SJSA1 (cell line): ENCODE data around the gene SDK2. TPM values are rescaled to one million over a fixed set of nuclear protein-coding genes. Genes with fewer than 3 reads are reported as not detected.

Experiments
- DNase-seq, 2 experiments: peaks; one replicate each; pipeline ENCODE4 v3.0.0-alpha.2; 2015 to 2020; ENCODE audit warnings: low spot score in 2 of 2, low read depth in 1 of 2
- H3K27ac ChIP-seq: fragments of 250-450 bp; sonication (Bioruptor Pico); 2 replicates; pipeline ENCODE4 v1.5.1; 2020; ENCODE audit warnings: mild to moderate bottlenecking, moderate library complexity
- H3K27me3 ChIP-seq: fragments of 250-450 bp; sonication (Bioruptor Pico); replicated peaks from 2 replicates; pipeline ENCODE4 v1.5.1; 2020; ENCODE audit warnings: mild to moderate bottlenecking, moderate library complexity
- H3K36me3 ChIP-seq: fragments of 250-450 bp; sonication (Bioruptor Pico); 2 replicates; pipeline ENCODE4 v1.5.1; 2020; ENCODE audit warnings: mild to moderate bottlenecking
- H3K4me1 ChIP-seq: fragments of 250-450 bp; sonication (Bioruptor Pico); replicated peaks from 2 replicates; pipeline ENCODE4 v1.6.1; 2021; ENCODE audit warnings: mild to moderate bottlenecking
- H3K4me3 ChIP-seq: fragments of 250-450 bp; sonication (Bioruptor Pico); 2 replicates; pipeline ENCODE4 v1.5.1; 2020; ENCODE audit warnings: mild to moderate bottlenecking
- H3K9me3 ChIP-seq: fragments of 250-450 bp; sonication (Bioruptor Pico); replicated peaks from 2 replicates; pipeline ENCODE4 v1.5.1; 2020; ENCODE audit warnings: mild to moderate bottlenecking
- total RNA-seq: library from RNA; depleted of rRNA; stranded (reverse); fragments of >200 nt; shearing (Covaris generic); gene quantifications from 2 replicates; pipeline ENCODE4 v1.2.3, GENCODE V29; 2014

Gene SDK2
- total RNA-seq, 1 experiment from 2014 or later = 0.05 TPM

DNA sequence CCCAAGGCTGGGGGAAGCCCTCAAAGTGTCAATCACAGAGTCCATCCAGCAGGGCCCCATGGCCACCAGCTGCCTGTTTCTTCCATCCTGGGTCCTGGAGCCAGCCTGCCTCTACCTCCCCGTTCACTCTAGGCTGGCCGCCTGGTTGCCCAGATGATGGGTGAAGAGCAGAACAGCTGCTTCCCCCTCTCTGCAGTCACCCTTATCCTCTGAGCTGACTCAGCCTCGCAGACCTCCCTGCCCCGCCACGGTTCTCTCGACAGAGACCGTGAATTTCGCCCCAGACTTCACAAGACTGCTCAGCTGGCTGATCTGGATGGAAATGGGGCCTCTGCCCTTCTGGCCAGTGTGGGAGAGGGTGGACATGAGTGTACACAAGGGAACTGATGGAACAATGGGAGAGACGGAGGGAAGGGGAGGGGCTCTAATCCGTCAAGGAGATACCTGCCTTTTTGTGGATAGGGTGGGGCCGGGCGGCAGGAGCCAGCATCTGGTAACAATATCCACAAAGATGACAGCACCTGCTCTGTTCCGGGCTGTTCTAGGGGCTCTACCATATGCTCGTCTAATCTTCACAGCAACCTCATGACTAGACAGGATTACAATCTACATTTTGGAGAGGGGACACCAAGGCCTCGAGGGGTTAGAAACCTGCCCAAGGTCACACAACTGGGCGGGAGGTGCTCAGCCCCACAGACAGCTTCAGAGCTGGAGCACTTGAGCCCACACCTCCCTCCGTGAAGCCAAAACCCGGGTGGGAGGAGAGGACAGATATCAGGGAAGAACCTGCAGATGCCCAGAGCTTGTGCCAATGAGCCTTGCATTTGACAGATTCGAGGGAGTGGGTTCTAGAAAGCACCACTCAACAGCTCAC is 136.0 kb downstream of the SDK2 start:
- H3K4me3 ChIP-seq = no peak overlapping the region
- no peaks in the 10 kb centered on the region for H3K4me1 ChIP-seq
- no peak for DNase-seq
- no peaks in the 10 kb centered on the region for H3K36me3 ChIP-seq
- H3K27ac ChIP-seq = no peak overlapping the region
- peaks cover 16% of the 10 kb centered on the region for H3K27me3 ChIP-seq
- H3K9me3 ChIP-seq = no peaks in the 10 kb centered on the region

DNA sequence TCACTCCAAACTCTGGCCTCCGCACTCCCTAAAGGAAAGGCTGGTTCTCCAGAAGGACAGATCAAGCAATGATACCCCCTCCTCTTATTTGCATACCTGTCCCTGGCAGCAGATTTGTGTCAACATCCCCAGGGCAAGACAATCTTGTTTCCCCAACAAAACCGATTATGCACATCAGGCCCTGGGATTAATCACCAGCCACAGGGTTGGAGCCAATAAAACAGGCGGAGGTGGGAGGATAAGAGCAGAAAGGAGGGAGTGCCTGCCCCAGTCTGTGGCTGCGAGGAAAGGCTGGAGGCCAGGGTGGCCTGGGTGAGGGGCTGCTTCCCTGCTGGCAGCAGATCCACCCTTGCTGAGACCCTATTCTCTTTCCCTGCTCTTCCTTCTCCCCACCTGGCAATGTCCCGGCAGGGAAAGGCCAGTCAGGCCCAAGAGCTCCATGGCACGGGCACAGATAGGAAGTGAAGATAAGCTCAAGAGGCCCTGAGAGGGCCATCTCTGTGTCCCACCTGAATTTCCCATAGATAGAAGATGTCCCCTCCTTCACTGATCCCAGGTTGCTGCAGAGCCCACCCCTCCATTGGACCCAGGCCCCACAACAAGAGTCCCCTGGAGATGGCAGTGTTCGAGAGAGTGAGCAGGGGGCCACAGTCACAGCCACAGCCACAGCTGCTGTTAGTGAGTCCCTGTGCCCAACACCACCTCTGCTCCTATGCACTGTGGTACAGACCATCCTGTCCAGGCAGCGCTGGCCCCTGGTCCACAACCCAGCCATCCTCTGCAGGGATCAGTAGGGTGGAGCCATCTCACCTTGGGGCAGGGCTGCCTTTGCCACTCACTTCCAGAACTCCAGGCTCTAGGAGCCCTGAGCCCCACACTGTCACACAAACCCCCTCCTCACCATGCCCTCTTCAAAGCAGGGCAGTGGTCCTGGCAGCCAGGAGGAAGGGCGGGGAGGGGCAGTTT is 137.5 kb downstream of the SDK2 start:
- Histone ChIP-seq H3K4me3 (no peak overlapping the region), H3K27me3 (peaks cover 7% of the 10 kb centered on the region), H3K27ac (no peak overlapping the region), H3K4me1 (no peaks in the 10 kb centered on the region), H3K9me3 (no peaks in the 10 kb centered on the region), H3K36me3 (no peaks in the 10 kb centered on the region)
- DNase-seq = no peak

DNA sequence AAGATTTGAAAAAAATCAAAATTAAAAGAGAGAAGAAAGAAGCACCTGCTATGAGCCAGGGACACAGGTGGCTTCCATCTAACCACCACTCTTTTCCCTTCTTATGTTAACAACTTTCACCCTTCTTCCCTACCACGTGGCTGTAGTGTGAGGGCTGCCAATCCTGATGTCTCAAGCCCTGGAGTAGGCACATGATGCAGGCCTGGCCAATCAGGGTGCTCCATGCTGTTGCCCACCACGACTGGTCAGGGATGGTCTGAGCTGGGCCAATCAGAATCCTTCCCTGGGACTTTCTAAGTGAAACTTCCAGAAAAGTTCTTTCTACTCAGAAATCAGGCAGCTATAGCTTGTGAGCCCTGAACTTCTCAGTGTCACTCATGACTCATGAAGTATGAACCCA is 140.7 kb downstream of the SDK2 start:
- Histone ChIP-seq H3K4me3 (no peak overlapping the region), H3K27ac (no peak overlapping the region), H3K36me3 (no peaks in the 10 kb centered on the region), H3K27me3 (peaks cover 17% of the 10 kb centered on the region), H3K4me1 (no peaks in the 10 kb centered on the region), H3K9me3 (no peaks in the 10 kb centered on the region)
- DNase-seq = no peak

DNA sequence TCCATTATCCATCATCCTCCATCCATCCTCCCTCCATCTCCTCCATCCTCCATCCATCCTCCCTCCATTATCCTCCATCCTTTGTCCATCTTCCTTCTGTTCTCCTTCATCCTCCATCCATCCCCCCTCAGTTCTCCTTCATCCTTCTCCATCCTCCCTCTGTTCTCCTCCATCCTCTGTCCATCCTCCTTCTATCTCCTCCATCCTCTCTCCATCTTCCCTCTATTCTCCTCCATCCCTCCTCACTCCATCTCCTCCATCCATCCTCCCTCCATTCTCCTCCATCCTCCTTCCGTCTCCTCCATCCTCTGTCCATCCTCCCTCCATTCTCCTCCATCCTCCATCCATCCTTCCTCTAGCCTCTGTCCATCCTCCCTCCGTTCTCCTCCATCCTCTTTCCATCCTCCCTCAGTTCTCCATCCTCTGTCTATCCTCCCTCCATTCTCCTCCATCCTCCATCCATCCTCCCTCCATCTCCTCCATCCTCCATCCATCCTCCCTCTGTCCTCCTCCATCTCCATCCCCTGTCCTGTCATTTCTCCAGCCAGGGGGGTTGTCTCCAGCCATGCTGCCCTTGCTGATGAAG is 143.7 kb downstream of the SDK2 start:
- Histone ChIP-seq H3K36me3 (no peaks in the 10 kb centered on the region), H3K9me3 (no peaks in the 10 kb centered on the region), H3K4me1 (no peaks in the 10 kb centered on the region), H3K27ac (no peak overlapping the region), H3K4me3 (no peak overlapping the region), H3K27me3 (peaks cover 44% of the 10 kb centered on the region)
- no peak for DNase-seq

DNA sequence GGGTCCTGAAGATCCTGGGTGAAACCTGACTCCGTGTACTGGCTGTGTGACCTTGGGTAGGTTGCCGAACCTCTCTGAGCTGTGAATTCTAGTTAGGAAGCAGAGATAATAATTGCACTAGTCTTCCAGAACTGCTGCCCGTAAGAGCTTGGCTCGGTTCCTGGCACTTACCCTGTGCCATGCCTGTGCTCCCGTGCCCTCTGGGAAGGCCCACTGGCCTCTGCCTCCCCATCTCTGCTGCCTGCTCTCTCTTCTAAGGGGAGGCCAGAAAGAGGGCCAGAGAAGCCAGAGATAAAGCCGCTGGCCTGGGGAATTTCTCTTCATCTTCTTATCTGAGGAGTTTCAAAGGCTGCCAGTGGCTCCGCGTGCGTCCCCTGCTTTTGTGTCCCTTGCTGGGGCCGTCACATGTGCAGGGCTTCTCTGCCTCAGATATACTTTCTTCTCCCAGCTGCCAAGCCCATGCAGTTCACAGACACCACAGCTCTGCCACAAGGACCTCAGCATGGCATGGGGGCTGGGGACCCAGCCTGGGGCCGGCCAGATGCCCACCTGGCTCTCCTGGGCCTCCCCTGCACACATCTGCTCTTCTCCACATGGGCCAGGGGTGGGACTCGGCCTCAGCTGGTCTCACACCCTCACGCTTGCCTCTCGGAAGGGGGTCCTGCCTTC is 145.2 kb downstream of the SDK2 start:
- DNase-seq = no peak
- H3K27ac ChIP-seq = no peak overlapping the region
- H3K36me3 ChIP-seq = no peaks in the 10 kb centered on the region
- H3K9me3 ChIP-seq = no peaks in the 10 kb centered on the region; the same call in 1 of the 2 replicates
- H3K4me3 ChIP-seq = no peak overlapping the region
- H3K4me1 ChIP-seq = no peaks in the 10 kb centered on the region
- H3K27me3 ChIP-seq = peaks cover 59% of the 10 kb centered on the region

DNA sequence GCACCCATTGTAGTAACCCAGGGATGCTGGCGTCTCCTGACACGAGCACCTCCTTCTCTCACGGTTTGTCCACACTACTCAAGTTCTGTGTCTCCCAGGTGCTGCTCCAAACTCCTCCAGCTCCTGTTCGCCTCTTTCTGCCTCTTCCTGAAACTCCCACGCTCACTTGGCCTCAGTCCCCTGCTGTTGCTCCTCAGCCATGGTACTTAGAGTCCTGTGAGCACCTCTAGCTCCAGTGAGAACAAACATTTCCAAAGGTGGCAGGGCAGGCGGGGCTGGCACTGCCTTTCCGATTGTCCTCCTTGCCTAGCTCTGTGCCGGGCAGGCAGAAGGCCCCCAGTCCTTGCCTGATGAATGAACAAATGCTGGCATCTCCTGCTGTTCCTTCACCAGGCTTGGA is 146.1 kb downstream of the SDK2 start:
- no peak overlapping the region for H3K27ac ChIP-seq
- no peaks in the 10 kb centered on the region for H3K36me3 ChIP-seq
- no peaks in the 10 kb centered on the region for H3K4me1 ChIP-seq
- DNase-seq = no peak
- H3K27me3 ChIP-seq = peaks cover 65% of the 10 kb centered on the region
- H3K4me3 ChIP-seq = no peak overlapping the region
- H3K9me3 ChIP-seq = no peaks in the 10 kb centered on the region; the same call in 1 of the 2 replicates

DNA sequence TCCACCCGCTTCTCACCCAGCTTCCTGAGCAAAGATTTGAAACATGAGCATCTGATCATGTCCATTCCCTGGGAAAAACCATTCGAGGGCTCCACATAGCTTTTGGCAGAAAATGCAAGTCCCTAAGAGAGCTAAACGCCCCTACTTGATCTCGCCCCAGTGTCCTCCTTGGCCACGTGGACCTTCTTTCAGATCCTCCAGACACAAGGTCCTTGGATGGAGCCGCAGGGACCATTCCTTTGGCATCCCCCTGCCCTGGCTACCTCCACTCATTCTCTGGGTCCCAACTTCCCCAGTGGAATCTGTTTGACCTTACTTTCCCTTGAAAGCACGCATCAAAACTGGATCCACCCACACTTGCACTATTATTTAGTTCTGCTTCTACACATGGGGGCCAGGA is 146.5 kb downstream of the SDK2 start:
- H3K9me3 ChIP-seq = no peaks in the 10 kb centered on the region; the same call in 1 of the 2 replicates
- no peak for DNase-seq

DNA sequence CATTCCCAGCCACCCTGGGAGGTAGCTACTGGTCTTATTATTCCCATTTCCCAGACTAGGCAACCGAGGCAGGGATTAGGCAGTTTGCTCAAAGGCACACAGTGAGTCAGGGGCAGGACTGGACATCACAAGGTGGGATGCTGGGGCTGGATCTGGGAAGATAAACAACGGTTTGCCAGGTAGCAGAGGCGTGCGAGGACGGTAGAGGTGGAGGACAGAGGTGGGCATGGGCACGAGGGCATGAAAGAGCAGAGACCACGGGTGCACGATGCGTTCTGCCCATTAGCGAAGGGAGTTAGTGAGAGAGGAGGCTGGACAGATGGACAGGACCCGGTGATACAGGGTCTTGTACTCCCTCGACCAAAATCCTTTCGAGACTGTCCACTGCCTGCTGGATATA is 148.0 kb downstream of the SDK2 start:
- peaks cover 78% of the 10 kb centered on the region for H3K27me3 ChIP-seq
- no peaks in the 10 kb centered on the region; the same call in 1 of the 2 replicates for H3K9me3 ChIP-seq
- H3K4me1 ChIP-seq = no peaks in the 10 kb centered on the region
- no peak overlapping the region for H3K27ac ChIP-seq
- H3K4me3 ChIP-seq = no peak overlapping the region
- DNase-seq = no peak
- H3K36me3 ChIP-seq = no peaks in the 10 kb centered on the region

More for the DNA sequence above, 146.5 kb downstream of the SDK2 start:
- Histone ChIP-seq H3K4me3 (no peak overlapping the region), H3K36me3 (no peaks in the 10 kb centered on the region), H3K27ac (no peak overlapping the region), H3K27me3 (peaks cover 70% of the 10 kb centered on the region), H3K4me1 (no peaks in the 10 kb centered on the region)

DNA sequence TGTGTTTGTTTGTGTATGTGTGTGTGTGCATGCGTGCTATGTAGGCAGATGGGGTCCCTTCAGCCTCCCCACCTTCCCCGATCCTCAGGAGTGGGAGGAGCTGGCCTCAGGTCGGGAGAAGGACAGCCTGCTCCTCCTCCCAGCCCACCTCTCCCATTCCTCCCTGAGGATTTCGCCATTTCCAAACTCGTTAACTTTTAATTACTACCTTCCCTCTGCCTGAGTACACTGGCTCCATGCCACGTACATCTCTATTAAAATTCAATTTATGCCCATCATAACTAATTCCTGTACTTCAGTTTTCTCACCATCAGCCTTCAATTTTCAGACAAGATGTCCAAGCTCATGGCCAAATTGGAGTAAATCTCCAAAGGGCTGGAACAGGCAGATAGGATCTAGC is 148.6 kb downstream of the SDK2 start:
- Histone ChIP-seq H3K27ac (no peak overlapping the region), H3K27me3 (peaks cover 80% of the 10 kb centered on the region), H3K4me1 (no peaks in the 10 kb centered on the region), H3K4me3 (no peak overlapping the region), H3K36me3 (no peaks in the 10 kb centered on the region), H3K9me3 (no peaks in the 10 kb centered on the region; the same call in 1 of the 2 replicates)
- DNase-seq = no peak

DNA sequence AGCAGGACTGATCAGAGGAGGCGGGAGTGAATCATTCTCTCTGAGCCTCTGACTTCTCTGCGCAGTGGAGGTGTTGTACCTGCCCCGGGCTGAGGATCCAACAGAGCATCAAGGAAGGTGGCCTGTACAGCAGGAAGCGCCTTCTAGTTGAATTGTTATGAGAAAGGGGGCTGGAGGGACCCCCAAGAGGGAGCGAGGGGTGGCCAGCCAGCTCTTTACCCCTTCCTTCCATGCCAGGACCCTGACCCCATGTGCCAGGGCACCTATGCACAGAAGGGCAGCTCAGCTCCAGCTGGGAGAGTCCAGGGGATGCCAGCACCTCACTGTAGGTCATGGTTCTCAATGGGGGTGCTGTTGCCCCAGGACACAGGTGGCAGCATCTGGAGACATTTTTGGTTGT is 149.3 kb downstream of the SDK2 start:
- no peak overlapping the region for H3K27ac ChIP-seq
- no peak for DNase-seq
- no peaks in the 10 kb centered on the region; the same call in 1 of the 2 replicates for H3K9me3 ChIP-seq
- H3K36me3 ChIP-seq = no peaks in the 10 kb centered on the region
- peaks cover 82% of the 10 kb centered on the region for H3K27me3 ChIP-seq
- no peaks in the 10 kb centered on the region for H3K4me1 ChIP-seq
- H3K4me3 ChIP-seq = no peak overlapping the region

DNA sequence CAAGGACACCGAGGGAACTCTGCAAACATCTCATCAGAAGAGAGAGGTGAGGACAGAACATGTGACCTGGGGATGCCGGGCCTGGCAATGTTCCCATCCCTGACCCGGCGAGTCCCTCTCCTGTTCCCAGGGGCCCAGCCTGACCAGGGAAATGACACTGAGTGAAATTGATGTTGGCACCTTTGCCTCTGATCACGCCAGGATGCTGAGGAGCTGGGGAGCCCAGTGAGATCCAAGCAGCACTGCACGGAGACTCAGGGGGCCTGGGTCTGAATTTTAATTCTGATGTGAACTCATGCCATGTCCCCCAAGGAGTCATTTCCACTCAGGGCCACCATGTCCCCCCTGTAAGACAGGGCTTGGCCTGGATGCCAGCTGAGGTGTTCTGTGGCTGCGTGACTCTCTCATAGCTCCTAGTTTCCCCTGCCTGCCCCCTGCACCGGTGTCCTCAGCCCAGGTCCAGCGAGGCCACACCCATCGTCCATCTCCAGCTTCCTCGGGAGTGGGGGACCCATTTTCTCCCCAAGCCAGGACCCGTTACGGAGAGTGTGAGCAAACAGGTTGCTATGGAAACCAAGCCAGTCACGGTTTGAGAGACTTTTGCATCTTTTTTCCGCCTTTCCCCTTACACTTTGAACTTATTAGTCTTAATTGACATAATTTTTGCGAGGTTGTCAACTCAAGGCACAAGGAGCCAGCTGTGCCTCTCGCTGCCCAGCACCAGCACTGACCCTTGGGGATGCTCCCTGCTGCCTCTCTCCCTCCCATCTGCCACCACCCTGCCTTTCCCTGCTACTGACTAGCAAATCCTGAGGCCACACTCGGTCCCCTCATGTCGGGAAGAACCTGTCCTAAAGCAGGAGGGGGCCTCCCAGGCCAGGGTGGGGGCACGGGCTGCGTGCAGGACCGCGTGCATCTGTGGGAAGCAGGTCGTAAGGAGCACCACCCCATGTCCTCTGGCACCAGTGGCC is 150.0 kb downstream of the SDK2 start:
- Histone ChIP-seq H3K4me3 (no peak overlapping the region), H3K9me3 (no peaks in the 10 kb centered on the region; the same call in 1 of the 2 replicates), H3K27me3 (peaks cover 81% of the 10 kb centered on the region), H3K4me1 (no peaks in the 10 kb centered on the region), H3K27ac (no peak overlapping the region), H3K36me3 (no peaks in the 10 kb centered on the region)
- DNase-seq = no peak
